Esophagus squamous epithelium (tissue), 5 donors: ENCODE results near the gene OR4X1. TPM values are rescaled to one million over a fixed set of nuclear protein-coding genes. Genes with fewer than 3 reads are reported as not detected.
"Not testable (repeated sequence)": the region's sequence is repeated elsewhere in the genome, so short reads cannot be mapped to it uniquely, and the experiment has no call there.

Experiments used
- DNase-seq: peaks from one replicate; lab custom pipeline; 2025; lab: John Stamatoyannopoulos, UW
- H3K27ac ChIP-seq, 4 donors: fragments of 200-600 bp; sonication (generic); one replicate each; pipeline ENCODE4 v1.5.1; 2016 to 2019; ENCODE audit warnings: mild to moderate bottlenecking in 1 of 4
- H3K27me3 ChIP-seq, 4 donors: fragments of 200-600 bp; sonication (generic); 1 replicate in 3 of 4; 2 replicates in 1 of 4; pipeline versions ENCODE4 v1.5.1 to v1.6.0; 2017 to 2021; ENCODE audit warnings: antibody characterized with exemption in 1 of 4
- H3K36me3 ChIP-seq, 3 donors: fragments of 200-600 bp; sonication (generic); one replicate each; pipeline ENCODE4 v1.5.1; 2016 to 2019
- H3K4me1 ChIP-seq, 3 donors: fragments of 200-600 bp; sonication (generic); one replicate each; pipeline ENCODE4 v1.5.1; 2017 to 2019
- H3K4me3 ChIP-seq, 4 donors: fragments of 200-600 bp; sonication (generic); 1 replicate in 3 of 4; 2 replicates in 1 of 4; pipeline ENCODE4 v1.5.1; 2016 to 2019; ENCODE audit warnings: mild to moderate bottlenecking in 2 of 4, moderate library complexity in 1 of 4
- H3K9me3 ChIP-seq, 3 donors: fragments of 200-600 bp; sonication (generic); one replicate each; pipeline ENCODE4 v1.5.1; 2016 to 2019
- POLR2A ChIP-seq, 4 donors: fragments of 450-650 bp; IDR thresholded peaks; one replicate each; pipeline ENCODE4 v1.6.1; 2017; ENCODE audit warnings: antibody characterized with exemption in 4 of 4, mild to moderate bottlenecking in 4 of 4, moderate library complexity in 3 of 4
- WGBS, 2 donors: methylation state at CpG; one replicate each; pipeline ENCODE4 v1.1.5; 2018; 5-methylcytosine and 5-hydroxymethylcytosine counted together
- intact Hi-C: fragments of 100-400 bp; cut with DNase I; formaldehyde crosslinking; loops from one replicate; pipeline ENCODE4 v1.15.0; 2022
- total RNA-seq, 4 donors: library from RNA; depleted of rRNA; stranded (reverse); fragments of >200 nt; gene quantifications; one replicate each; pipeline ENCODE4 v1.1.0, GENCODE V29; 2016
- TF ChIP-seq, protein P1 (sequence below), 6 experiments: fragments of 450-650 bp in 4 of 6; fragments of 200-600 bp in 2 of 6; sonication (generic) in 2 of 6; IDR thresholded peaks; one replicate each; pipeline ENCODE4 v1.5.1; 2016 to 2019; ENCODE audit warnings: antibody characterized with exemption in 6 of 6, mild to moderate bottlenecking in 4 of 6, moderate library complexity in 4 of 6
- donor health status: DM: yes; HTN: yes; CAD: no.

OR4X1 gene
- total RNA-seq, 4 donors from 2014 or later = not detected

DNA sequence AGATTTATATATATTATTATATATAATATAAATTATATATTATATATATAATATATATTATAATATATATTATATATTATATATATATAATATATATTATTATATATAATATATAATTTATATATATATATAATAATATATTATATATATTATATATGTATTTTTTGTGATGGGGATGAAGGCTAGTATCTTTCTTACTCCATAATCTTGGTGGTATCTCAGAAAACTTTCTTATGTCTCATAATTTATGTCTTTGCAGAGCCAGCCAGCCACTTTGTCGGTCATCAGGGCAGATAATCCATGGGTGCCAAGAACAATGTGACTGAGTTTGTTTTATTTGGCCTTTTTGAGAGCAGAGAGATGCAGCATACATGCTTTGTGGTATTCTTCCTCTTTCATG lies 42.3 kb downstream of the OR4X1 start, which contains the start of gene OR4S1:
TSS of gene OR4S1 (plus strand) at position 301 of the 400 bp plus-strand sequence. CDS start at position 301, 0 bp downstream.
- no peak for TF ChIP-seq POLR2A (IDR thresholded peaks at IDR 0.05)
- TF ChIP-seq, protein P1, sequence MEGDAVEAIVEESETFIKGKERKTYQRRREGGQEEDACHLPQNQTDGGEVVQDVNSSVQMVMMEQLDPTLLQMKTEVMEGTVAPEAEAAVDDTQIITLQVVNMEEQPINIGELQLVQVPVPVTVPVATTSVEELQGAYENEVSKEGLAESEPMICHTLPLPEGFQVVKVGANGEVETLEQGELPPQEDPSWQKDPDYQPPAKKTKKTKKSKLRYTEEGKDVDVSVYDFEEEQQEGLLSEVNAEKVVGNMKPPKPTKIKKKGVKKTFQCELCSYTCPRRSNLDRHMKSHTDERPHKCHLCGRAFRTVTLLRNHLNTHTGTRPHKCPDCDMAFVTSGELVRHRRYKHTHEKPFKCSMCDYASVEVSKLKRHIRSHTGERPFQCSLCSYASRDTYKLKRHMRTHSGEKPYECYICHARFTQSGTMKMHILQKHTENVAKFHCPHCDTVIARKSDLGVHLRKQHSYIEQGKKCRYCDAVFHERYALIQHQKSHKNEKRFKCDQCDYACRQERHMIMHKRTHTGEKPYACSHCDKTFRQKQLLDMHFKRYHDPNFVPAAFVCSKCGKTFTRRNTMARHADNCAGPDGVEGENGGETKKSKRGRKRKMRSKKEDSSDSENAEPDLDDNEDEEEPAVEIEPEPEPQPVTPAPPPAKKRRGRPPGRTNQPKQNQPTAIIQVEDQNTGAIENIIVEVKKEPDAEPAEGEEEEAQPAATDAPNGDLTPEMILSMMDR (IDR thresholded peaks at IDR 0.05) = no peak
- no peaks in the 10 kb centered on the region for H3K9me3 ChIP-seq
- intact Hi-C loops = no loop called here
- no peaks in the 10 kb centered on the region for H3K36me3 ChIP-seq
- H3K4me3 ChIP-seq = no peak within 1 kb of the TSS
- no peak for DNase-seq
- WGBS, 2 donors = 47 to 56% methylated on average over 1 of the region's 1 CpG
- H3K27ac ChIP-seq = no peak within 1 kb of the TSS
- no peaks in the 10 kb centered on the region for H3K27me3 ChIP-seq
- no peaks in the 10 kb centered on the region for H3K4me1 ChIP-seq

DNA sequence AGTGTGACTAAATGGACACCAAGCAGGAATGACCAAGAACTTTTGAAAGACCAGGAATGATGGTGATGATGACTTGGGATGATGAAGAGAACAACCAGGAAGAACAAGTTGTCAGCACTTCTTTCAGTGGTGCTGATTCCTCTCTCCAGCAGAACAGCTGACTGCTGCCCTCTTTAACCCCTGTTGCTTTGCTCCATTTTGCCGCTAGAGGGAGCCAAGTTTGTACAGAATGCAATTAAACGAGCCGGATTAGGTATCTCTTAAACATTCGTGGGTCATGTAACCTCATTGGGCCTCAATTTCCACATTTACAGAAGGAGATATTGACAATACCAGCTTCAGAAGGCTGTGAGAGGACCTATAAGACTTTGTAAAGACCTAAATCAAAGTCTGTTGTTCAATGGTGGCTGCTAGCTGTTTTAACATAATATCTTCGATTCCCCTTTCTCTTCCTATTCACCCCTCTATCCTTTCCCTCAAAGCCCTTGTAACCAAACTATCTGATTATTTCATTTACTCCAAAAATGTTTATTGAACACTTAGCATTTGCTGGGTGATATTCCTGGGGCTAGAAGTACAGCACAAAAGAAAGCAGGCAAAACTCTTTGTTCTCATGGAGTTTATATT lies 44.2 kb downstream of the OR4X1 start:
- H3K27ac ChIP-seq = no peak overlapping the region
- no peak for TF ChIP-seq POLR2A (IDR thresholded peaks at IDR 0.05)
- TF ChIP-seq, protein P1 (IDR thresholded peaks at IDR 0.05) = peak; percentile 56 to 76 (median 64)
- intact Hi-C loops = no loop called here
- H3K36me3 ChIP-seq = no peaks in the 10 kb centered on the region
- WGBS, 2 donors = 26 to 27% methylated on average over 5 of the region's 5 CpGs
- no peak overlapping the region for H3K4me3 ChIP-seq
- no peaks in the 10 kb centered on the region for H3K27me3 ChIP-seq
- no peaks in the 10 kb centered on the region for H3K4me1 ChIP-seq
- no peak for DNase-seq
- H3K9me3 ChIP-seq = no peaks in the 10 kb centered on the region

DNA sequence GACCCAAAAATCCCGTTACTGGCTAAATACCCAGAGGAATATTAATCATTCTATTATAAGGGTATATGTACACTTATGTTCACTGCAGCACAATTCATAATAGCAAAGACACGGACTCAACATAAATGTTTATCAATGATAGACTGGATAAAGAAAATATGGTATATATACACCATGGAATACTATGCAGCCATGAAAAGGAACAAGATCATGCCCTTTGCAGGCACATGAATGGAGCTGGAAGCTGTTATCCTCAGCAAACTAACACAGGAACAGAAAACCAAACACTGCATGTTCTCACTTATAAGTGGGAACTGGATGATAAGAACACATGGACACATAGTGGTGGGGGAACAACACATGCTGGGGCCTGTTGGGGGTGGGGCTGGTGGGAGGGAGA lies 49.9 kb downstream of the OR4X1 start:
- DNase-seq, H3K27ac ChIP-seq, H3K9me3 ChIP-seq, H3K27me3 ChIP-seq, H3K36me3 ChIP-seq, H3K4me3 ChIP-seq, intact Hi-C loops, H3K4me1 ChIP-seq: not testable (repeated sequence)
- WGBS, 2 donors = 23 to 33% methylated on average over 2 of the region's 2 CpGs

Other genes starting within 250 kb of the OR4X1 start
- gene OR4B1, start 47.1 kb upstream of the OR4X1 start, total RNA-seq = not detected
- not detected for gene OR4X2, start 18.8 kb upstream of the OR4X1 start, total RNA-seq
- gene OR4S1, start 42.4 kb downstream of the OR4X1 start, total RNA-seq = not detected
- not detected for gene OR4C3, start 61.1 kb downstream of the OR4X1 start, total RNA-seq
- gene OR4C5, start 102.6 kb downstream of the OR4X1 start, total RNA-seq = not detected
- gene OR4A47, start 224.9 kb downstream of the OR4X1 start, total RNA-seq = not detected